G401.6 (cell line): ENCODE measurements around the gene GOLGA8B.
"Not testable (repeated sequence)": the region's sequence is repeated elsewhere in the genome, so short reads cannot be mapped to it uniquely, and the experiment has no call there.

Experiments used
- FAIRE-seq: peaks from 2 replicates; lab custom pipeline; 2012; peaks lifted over from hg19 to GRCh38; lab: Jason Lieb, UNC

GOLGA8B gene

DNA sequence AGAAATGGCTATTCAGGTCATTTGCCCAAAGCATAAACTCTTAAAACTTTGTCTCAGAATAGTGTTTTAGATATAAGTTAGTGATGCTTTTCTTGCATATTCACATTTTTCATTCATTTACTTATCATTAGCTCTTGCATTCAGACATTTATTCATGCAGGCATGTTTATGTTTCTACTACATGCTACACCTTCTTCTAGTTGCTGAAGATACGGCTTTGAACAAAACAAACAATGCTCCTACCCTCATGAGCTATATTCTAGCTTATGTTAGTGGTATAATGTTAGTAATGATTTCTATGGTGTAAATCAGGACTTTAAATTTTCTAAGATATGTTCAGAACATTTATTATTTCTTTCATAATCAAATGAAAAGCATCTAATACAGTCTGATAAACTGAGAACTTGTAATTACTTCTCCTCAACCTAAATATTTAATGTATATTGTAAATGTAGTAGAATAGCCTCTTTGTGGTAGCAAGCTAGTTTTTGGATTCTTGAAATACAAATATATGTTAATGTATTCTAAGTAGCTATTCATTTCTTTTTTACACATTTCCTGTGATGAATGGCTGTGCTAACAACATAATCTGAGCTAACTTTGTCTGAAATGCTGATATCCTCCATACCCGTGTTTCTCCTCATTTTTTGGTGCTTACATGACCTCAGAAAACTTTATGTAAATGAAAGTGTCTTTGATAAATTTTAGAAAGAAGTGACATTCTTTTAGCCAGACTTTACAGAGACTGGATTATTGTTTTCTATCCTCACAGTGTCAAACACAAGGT is 15.5 kb upstream of the GOLGA8B start:
- no peak for FAIRE-seq

DNA sequence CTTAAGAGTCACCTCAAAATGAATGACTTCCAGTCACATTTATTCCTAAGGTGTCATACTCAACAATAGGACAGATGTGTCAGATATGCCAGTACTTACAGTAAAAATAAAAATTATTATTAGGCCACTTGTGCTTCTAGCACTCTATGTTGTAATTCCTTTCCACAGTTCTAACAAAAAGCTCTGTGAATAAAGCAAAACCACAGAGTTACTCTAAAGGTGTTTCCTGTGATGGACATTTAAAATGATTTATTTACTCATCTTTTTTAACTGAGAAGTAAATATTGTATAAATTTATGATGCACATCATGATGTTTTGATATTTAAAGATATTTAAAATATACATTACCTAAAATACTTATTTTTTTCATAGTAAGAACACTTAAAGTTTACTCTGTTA is 13.9 kb upstream of the GOLGA8B start:
- peak; percentile 86 for FAIRE-seq

DNA sequence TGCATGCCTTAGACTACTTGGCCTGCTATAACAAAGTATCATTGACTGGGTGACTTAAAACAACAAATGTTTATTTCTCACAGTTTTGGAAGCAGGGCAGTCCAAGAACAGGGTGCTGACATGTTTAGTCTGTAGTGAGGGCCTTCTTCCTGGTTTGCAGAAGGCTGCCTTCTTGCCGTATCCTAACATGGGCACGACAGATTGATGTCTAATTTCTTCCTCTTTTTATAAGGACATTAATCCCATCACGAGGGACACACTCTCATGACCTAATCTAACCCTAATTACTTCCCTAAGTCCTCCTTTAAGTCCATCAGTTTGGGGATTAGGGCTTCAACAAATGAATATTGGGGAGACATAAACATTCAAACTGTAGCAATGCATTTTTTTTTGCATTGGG is 10.9 kb upstream of the GOLGA8B start:
- FAIRE-seq: no peak

DNA sequence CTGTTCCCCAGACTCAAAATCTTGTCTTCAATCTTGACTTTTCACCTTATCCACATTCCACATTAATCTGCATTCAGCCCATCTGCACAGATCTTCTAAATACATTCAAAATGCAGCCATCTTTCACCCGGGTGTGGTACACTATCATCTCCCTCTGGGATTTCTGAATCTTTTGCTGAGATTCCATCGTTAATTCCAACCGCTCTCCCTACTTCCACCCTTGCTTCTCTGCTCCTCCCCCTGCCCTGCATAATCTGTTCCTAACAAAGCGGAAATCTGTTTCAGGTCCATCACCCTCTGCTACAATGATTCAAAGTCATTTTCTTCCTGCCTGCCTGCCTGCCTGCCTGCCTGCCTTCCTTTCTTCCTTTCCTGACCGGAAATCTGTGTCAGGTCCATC is 7.9 kb upstream of the GOLGA8B start:
- no peak for FAIRE-seq

DNA sequence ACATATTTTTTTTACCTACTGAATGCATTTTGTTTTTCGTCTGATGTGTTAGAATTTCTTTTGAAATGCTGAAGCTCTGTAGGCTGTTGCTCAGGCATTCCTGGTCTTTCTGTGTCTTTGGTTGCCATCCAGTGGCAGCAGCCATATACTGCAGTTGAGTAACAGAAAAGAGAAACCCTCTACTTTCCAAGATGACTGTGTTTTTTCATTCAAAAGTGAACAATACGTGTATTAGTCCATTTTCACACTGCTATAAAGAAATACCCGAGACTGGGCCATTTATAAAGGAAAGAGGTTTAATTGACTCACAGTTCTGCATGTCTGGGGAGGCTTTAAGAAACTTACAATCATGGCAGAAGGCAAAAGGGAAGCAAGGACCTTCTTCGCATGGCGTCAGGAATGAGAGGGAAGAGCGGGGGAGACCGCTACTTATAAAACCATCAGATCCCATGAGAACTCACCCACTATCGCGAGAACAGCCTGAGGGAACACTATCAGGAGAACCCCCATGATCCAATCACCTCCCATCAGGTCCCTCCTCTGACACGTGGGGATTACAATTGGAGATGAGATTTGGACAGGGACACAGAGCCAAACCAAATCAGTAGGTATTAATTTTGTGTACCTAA is 4.7 kb upstream of the GOLGA8B start:
- peak; percentile 97 for FAIRE-seq

DNA sequence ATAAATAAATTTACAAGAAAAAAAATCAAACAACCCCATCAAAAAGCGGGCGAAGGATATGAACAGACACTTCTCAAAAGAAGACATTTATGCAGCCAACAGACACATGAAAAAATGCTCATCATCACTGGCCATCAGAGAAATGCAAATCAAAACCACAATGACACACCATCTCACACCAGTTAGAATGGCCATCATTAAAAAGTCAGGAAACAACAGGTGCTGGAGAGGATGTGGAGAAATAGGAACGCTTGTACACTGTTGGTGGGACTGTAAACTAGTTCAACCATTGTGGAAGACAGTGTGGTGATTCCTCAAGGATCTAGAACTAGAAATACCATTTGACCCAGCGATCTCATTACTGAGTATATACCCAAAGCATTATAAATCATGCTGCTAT is 2.5 kb upstream of the GOLGA8B start:
- FAIRE-seq: not testable (repeated sequence)

DNA sequence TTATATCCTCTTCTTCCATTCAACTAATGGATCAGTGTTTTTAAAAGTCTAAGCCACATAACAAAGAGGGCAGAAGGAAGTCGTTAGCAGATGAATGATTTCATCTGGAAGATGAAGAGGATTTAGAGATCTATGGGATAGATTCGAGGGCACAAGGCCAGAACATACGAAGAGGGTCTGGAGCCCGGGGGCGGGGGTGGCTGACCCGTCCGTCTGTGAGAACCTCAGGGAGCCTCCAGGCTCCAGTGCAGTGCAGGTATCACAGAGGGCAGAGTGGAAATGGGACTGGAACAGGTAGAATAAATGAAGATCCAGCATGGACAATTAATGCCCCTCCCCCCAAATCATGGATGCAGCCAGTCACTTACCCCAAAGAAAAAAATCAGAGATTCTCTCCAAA is 1.5 kb upstream of the GOLGA8B start:
- FAIRE-seq: no peak

DNA sequence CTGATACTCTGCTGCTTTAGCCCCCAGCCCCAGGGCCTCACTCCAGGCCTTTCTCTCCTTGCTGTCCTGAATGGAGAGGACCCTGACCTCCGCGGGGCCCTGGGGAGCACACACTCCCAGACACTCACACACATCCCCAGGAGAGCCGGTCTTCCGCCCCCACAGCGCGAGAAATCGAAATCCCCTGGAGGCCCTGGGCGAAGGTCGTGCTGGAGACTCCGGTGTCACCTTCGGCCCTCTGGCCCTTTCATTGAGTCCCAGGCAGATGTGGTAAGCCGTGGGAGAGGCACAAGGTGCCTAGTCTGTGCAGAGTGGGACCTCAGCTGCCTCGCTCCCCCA is 848 bp upstream of the GOLGA8B start:
- FAIRE-seq: no peak

DNA sequence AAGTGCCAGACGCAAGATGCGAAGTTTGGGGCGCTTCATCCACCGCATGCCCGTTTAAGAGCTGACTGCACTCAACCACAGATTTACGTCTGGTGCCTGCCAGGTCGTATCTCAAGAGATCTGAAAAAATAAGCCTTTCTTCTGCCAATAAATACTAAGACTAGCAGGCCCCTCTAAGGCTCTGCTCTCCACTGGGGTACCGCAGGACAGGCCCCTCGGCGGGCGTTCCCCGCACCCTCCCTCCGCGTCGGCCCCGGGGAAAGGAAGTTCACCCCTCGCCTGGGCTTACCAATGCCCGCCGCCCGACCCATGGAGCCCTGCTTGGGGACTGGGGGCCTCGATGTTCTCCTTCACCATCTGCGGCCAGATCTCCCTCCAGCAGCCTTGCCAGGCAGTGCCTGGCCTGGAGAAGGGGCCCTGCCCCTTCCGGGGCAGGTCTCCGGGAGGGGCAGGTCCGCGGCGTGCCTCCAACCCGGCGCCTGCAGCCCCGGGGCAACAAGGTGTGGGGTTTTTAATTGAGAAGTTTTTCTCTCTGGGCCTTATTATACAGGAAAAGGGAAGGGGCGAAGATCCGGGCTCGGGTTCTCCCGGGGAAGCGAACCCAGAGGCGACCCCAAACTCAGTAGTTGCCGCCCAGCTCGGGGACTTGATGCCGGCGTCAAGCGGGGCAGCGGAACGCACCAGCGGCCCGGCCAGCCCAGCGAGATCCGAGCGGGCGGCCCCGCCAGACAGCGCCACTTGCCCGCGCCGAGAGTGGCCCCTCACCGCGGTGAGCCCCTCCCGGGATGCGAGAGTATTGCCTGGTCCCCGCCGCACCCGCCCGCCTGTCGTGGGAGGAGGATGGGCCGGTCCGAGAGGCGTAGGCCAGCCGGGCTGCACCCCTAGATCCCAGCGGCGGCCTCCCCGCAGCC is 735 bp downstream of the GOLGA8B start:
- FAIRE-seq: no peak

DNA sequence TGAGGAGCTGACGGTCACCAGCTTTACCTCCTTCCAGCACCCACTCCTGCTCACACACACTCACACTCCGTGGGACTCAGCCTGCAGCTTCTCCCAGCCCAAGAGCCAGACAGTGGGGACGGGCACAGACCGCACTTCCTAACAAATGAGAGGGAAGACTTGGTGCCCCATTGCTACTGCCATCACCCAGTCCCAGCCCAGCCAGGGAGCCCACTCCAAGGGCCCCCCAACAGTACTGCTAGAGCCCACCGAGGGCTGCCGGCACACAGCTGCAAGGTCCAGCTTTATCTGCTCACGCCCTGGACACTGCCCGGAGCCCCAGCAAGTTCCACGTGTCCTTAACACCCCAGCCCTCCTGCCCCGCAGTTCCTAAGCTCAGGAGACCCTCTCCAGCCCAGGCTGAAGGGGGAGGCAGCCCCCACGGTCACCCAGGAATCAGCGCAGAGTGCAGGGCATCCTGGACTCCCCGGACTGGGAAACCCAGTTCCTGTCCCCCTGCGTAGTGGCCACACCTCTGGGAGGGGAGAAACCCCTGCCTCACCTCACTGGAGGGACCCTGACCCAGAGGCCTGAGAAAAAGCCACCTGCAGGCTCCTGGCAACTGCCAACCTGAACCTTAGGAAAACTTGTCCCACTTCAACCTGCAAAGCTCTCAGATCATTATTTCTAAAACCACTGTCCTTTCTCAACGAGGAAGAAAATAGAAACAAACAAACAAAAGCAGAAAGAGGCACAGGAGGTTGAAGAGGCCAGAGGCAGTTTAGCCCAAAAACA is 1.6 kb downstream of the GOLGA8B start:
- not testable (repeated sequence) for FAIRE-seq

DNA sequence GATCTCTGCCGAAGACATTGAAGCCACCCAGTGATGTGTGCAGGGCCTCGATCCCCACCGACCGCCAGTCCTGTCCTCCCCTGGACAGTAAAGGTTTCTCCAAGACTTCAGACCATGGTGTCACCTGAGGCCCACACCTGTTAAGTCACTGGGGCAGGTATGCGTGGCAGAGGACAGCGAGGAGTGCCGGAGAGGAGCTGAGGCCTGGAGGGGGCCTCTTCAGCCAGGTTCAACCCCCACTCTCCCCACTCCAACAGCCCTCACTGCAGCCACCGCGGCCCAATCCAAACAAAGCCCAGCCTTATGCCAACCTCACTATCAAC is 2.4 kb downstream of the GOLGA8B start:
- no peak for FAIRE-seq

DNA sequence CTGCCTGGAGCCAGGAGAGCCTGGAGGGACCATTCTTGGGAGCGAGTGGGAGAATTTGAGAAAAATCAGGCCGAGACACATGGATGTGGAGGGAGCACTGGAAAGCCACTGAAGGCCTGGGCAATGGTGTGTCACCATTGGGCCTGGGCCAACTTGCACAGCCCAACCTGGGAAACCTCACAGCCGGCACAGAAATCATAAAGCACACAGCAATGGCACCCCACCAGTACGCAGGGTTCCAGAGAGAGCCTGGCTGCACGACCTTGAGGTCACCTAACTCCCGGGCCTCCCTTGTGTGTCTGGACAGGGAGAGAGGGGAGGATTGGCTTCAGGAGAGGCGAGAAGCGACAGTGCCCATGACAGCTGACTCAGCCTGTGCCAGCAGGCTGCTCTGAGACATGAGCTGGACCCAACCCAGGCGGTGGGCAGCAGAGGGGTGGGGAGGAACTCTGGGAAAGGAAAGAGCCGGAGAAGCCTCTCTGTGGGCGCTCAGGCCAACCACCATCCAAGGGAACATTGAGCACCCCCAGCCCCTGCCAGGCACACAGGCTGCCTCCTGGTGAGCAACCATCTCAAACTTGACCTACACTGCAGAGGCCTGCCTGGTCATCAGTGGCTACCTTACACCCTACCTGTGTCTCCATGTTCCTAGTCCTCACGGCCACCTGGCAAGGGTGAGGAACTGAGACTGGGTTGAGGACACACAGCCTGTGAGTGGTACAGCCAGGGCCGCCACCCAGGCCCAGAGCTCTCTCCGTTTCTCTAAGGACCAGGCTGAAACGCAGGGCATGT is 3.0 kb downstream of the GOLGA8B start:
- FAIRE-seq: not testable (repeated sequence)

DNA sequence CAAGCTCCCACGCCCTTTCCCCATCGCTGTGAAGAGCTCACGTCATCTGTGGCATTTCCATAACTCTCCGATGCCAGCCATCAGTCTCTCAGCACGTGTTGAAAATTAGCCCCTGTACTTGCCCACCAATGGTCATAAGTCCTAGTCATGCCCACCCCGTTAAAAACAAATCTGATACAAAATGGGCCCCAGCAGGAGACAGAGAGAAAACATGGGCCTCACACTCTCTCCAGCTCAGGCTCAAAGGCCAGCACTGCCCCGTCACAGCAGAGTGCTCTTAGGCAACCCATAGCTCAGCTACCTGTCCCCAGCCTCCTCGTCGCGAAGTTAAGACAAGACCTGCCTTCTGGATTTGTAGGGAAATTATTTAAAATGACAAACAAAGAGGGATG is 5.2 kb downstream of the GOLGA8B start:
- no peak for FAIRE-seq

DNA sequence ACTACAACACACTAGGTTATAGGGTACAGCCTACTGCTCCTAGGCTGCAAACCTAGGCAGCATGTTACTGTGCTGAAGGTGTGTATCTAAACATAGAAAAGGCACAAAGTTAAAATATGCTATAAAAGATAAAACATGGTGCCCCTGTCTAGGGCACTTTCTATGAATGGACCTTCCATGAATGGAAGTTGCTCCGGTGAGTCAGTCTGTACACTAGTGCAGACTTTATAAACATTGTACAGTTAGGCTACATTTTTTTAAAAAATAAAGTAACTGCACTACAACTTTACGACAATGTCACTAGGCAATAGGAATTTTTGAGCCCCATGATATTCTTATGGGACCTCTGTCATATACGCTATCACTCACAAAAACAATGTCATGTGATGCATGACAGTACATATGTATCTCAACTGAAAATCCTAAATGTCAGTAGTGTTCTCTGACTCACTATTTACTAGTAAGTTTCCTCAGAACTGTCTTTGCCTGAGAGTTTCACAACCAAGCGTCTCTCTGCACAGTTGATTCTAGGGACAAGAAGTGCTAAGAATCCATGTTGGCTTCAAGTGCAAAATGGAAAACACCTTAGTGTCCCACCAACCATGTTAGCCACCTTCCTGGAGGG is 5.7 kb downstream of the GOLGA8B start:
- not testable (repeated sequence) for FAIRE-seq

DNA sequence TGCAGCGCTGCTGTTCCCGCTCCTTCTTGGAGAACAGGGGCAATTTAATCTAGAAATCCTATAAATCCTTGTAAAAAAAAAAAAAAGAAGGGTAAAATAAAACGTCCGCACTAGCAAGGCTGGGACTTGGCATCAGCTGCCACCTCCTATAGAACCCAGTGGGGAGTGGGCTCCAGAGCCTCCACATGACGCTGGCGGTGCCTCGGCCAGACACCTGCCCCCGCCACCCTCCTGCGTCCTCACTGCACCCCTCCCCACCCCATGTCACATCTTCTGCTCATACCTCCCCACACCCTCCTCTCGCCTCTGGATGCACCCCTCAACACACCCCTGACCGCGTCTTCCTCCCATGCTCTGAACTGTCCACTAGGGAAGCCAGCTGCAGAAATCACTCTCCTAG is 8.4 kb downstream of the GOLGA8B start:
- FAIRE-seq: not testable (repeated sequence)

DNA sequence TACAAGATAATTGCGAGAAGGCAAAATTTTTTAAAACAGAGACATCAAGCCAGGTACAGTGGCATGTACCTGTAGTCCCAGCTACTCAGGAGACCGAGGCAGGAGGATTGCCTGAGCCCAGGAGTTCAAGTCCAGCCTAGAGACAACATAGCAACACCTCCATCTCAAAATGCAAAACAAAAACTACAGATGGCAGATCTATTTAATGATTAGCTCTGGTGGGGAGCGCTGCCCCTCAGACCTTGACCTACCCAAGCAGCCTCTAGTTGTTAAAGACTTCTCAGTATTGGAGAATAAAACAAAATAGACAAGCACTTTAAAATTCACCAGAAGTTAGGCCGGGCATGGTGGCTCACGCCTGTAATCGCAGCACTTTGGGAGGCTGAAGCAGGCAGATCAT is 10.5 kb downstream of the GOLGA8B start:
- not testable (repeated sequence) for FAIRE-seq

DNA sequence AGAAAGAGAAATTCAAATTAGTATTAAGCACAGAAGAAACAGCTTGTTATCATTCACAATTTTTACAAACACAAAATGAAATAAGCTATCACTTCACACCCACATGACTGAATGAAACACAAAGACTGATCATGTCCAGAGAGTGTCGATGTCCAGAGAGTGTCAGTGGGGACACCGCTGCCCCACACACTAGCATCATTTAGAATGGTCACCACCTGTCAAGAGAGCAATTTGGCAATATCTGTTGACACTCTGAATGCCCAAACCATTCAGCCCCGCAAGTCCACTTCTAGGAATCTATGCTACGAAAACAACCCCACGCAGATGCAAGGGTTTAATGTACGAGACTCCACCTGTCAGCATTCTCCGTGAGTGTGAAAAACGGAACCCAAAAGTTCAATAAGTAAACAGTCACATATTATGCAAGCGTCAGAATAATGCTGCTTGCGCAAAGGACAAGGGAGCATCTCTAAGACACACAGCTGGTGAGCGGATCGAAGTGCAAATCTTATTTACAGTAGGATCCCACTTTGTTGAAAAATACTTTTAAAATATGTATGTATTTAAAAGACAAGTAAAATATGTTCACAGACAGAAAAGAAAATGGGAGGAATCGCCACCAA is 11.3 kb downstream of the GOLGA8B start:
- not testable (repeated sequence) for FAIRE-seq

DNA sequence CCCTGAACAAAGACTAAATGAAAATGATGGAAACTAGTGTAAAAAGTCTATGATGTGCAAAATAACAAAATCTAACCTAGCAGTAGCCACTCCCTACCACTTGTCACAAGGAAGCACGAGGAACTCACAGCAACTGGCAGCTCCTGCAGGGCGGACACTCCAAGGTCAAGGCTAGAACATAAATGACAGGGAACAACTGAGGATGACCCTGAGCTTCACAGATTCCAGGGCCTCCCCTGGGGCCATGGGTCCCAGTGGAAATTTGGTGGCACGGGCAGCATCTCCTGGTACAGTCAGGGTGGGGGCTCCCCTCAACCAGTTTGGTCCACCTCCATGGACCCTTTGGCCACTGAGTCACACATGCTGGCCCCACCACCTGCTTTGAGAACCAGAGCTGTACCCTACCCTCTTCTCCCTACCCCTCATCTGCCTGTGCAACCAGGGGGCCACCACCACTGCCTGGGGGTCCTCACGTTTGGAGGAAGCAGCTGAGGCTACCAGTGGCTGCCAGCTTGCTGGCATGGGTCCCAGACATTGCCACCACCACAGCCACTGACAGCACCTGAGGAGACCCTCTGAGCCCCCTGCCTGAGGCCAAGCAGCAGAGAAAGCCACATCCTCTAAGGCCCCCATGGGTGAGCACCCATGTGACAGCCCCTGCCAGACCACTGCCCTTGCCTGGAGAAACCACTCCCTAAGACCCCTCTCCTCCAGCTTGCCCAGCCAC is 13.6 kb downstream of the GOLGA8B start:
- FAIRE-seq: not testable (repeated sequence)

DNA sequence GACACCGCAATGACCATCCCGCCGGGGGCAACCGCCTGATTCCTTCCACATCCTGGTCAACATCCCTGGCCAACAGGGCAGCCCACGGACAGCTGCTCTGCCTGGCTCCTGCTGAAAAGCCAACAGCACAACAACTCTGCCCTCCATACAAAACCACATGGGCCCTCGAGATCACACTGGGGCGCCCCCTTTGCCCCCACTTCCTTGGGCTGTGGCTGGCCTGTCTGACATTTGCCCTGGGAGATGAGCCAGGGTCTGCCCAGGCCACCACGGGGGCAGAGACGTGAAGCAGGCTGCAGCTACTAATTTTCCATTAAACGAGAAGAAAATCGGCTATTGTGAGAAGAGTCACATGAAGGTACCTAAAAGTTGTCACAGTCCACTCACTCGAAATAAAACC is 16.3 kb downstream of the GOLGA8B start:
- FAIRE-seq: not testable (repeated sequence)

DNA sequence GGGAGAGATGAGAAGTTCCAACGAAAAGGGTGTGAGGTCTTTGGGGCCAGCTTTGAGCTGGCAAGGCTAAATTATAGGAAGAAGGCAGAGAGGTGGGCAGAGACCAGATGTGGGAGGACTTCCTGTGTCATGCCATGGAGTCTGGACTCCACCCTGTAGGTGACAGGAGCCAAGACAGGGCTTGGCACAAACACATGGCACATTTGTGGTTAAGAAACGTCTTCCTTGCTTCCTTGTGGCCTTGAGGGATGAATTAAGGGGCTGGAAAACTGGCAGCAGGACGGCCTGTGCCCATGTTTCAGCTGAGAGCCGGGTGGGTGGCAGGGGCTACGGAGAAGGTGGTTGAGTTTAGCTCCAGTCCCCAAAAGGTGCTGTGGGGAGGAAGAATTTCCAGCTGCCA is 18.7 kb downstream of the GOLGA8B start:
- not testable (repeated sequence) for FAIRE-seq
